ENCODE data around the gene ASH1L.
"Not testable (repeated sequence)": the region's sequence is repeated elsewhere in the genome, so short reads cannot be mapped to it uniquely, and the experiment has no call there.

ASH1L gene

DNA sequence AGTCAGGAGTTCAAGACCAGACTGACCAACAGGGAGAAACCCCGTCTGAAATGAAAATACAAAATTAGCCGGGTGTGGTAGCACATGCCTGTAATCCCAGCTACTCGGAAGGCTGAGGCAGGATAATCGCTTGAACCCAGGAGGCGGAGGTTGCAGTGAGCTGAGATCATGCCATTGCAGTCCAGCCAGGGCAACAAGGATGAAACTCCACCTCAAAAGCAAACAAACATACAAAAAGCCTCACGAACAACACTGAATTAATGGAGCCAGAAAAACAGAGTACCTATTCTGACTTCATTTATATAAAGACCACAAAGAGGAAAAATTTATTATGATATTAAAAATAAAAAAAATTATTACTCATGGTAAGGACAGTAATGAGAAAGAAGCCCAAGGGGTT is 75.7 kb downstream of the ASH1L start:
- not testable (repeated sequence) for DNase-seq

- no peak for DNase-seq
These were observed 76.7 kb downstream of the ASH1L start for GRCh38 chr1:155485945-155486344.

DNA sequence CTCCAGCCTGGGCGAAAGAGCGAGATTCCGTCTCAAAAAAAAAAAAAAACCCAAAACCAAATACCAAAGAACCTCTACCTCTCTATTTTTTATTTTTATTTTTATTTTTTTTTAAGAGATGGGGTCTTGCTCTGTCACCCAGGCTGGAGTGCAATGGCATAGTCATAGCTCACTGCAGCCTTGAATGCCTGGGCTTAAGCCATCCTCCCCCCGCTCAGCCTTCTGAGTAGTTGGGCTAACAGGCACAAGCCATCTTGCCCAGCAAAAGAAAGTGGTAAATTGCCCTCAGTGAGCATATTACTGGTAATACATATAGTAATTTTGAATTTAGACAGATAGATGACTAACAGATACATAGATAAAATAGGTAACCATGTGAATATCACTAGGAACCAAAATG is 77.4 kb downstream of the ASH1L start:
- no peak for DNase-seq

DNA sequence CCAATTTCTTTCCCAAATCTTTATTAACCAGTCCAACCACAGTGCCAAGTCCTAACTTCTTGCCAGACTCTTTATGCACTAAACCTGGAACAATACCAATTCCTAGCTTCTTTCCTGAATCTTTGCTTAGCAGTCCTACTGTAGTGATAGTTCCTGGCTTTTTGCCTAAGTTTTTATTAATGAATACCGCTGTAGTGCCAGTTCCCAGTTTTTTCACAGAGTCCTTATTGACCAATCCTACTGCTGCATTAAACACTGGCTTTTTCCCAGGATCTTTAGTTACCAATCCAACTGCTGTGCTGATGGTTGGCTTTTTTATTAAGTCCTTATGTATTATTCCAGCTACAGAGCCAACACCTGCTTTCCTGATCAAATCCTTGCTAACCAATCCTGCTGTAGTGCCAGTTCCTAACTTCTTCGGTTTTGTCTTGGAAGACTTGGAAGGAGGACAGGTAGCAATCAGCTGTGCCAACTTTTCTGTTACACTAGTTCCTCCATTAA is 80.8 kb downstream of the ASH1L start:
- no peak for DNase-seq

DNA sequence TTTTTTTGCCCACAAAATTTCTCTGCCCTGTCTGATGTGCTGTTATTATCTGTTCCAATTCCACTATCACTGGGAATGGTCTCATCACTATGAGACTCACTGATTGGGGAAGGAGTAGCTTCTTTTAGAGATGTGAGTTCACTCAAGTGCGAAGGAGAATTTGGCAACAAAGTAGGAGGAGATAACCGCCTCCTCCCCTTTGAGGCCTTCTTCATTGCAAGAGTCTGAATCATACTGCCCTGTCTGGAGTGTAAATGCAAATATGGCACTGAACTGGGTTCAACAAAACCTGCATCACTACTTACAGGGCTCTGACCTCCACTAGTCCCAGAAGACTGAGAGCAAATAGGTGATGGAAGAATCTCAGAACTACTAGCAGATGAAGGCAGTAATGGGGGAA is 83.4 kb downstream of the ASH1L start:
- no peak for DNase-seq

DNA sequence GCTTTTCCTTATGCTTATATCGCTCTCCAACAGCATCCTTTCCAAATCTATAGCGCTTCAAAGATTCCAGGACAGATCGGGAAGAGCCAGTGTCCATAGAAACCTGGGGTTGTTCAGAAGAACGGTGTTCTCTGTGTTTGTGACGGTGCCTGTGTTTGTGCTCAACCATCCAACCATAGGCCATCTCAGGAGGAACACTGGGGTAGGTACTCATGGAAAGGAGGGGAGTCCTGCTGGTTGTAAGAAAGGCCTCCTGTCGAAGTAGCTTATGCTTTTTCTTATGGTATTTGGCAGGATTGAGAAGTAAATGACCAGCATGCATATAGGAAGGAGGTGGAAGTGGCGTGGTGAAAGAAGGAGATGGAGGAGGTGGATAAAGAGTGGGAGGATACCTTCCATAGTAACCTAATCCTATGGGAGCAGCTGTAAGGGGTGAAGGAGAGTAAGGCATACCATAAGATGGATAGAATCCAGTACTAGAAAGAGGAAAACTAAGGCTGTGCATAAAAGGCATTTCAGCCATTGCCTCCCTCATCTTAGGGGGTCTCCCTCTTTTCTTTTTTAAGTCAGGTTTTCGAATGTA is 84.2 kb downstream of the ASH1L start:
- DNase-seq = no peak

DNA sequence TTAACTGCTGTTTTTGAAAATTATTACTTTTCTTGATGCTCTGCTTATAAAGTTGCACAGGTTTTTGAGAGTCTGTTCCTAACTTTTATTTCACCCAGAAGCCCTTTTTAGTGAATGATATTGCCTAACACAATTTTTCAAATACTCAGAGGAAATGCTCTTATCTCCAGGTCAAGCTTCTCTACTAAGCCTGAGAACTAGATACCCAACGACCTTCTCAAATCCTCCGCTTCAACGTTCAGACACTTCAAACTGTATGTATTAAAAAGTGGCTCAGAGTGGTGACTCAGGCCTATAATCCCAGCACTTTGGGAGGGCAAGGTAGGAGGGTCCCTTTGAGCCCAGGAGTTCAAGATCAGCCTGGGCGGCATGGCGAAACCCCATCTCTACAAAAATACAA is 88.5 kb downstream of the ASH1L start:
- DNase-seq = no peak

DNA sequence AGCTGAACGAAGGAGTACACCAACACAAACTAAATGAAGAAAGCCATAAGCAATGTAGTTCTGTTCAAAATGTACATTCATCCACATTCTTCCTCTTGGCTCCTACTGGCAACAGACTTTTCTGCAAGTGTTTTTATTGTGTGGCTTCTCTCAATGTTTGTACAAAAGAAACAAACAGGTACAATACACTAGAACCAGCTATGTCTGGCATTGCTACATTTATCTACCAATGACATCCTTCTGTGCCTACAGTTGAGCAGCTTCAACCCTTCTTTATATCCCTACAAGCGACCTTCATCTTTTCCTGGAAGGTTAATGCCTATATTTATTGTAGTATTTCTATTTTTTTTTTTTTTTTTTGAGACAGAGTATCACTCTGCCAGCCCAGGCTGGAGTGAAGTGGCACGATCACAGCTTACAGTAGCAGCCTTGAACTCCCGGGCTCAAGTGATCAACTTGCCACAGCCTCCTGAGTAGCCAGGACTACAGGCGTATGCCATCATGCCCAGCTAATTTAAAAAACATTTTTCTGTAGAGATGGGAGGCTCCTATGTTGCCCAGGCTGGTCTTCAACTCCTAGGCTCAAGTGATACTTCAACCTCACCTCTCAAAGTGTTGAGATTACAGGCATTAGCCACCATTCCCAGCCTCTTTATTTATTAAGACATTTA is 89.3 kb downstream of the ASH1L start:
- no peak for DNase-seq

- no peak for DNase-seq
These were observed 90.0 kb downstream of the ASH1L start for GRCh38 chr1:155472491-155473083.

- no peak for DNase-seq
These were observed 90.7 kb downstream of the ASH1L start for GRCh38 chr1:155471891-155472290.

DNA sequence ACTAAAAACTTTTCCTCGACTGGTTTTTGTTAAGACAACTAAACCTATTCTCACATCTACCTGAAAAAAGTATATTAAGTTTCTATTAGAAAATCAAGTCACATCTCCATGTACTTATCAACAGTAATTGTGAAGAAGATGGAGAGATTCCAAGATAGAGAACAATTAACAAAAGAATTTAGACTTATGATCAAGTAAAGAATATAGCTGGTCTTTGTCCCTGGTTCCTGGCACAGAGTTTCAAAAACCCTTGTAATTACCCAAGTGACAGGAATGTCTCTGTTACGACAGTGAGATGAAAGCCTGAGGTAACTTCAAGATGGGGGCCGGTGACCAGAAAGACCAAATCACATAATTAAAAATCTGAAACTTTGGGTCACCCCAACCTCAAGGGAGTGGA is 91.6 kb downstream of the ASH1L start:
- DNase-seq = no peak

DNA sequence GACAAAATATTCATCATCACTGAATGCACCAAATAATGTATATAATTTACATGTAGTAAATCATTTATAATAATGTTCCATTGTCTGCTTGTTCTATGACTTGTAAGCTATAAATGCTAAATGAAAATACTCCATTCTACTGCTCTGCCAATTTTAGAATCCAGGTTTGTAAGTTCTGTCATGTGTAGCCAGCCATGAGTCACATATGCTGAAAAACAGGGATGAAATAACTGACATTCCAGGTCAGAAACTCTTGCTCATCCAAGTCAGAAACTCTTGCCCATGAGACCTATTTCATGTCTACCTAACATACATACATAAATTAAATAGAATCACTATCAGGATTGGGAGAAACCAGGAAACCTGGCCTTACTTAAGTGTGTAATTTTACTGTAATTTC is 95.6 kb downstream of the ASH1L start:
- DNase-seq = no peak

DNA sequence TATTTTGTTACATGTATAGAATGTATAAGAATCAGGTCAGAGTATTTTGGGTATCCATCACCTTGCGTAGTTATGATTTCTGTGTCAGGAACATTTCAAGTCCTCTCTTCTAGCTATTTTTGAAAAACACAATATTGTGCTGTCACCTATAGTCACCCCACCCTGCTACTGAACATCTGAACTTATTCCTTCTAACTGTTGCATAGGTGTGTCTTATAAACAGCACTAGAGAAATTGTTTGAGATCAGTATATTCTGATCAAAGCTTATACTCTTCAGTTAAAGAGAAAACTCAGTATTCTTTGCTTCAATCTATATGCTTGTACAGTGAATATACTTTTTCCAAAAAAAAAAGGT is 96.0 kb downstream of the ASH1L start:
- no peak for DNase-seq

DNA sequence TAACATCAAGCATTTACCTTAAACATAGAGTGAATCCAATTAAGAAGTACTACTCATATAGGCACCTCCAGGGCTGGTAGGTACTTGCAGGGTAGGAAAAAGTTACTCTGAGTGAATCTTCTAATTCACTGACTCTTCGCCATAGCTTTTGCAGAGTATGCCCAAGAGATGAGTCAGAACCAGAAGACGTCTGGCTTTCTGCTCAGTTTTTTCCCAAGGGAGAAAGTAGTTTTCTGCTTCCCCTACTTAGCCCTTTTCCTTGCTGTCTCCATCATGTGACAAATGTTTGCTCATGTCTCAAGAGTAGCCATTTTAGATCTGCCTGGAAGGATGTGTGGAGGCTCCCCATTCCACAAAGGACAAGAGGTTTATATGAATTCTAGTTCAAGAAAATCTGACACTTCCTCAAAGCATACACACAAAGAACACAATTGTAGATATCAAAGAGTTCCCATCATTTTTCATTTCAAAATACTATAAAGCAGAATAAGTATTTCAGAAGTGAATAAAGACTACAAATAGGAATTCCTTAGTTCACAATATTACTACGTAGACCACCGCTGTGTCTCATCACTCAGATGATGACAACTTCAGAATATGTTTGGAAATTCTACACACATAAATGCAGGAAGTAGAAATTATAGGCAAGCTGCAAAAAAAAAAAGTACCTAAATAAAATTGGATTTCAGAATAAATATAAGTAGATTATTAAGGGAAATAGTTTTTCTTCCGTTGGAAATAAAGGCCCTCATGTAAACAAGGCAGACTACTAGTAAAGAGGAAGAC is 98.5 kb downstream of the ASH1L start:
- DNase-seq = no peak

- no peak for DNase-seq
These were observed 104.5 kb downstream of the ASH1L start for GRCh38 chr1:155458111-155458510.

DNA sequence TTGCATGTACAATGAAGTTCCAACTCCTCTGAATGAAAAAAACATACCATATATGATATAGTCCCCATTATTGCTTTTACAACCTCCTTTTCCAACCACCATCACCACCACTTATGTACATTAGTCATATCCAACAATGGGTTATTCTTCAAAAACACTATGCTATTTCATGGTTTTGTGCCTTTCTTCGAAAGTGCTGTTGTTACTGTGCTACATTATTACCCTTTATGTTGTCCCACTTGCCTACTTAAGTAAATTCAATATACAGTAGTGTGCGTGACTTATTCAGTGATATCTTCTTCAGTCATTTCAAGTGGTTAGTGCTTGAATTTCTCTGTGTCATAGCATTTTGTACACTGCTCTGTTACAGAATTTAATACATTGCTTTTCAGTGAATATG is 105.3 kb downstream of the ASH1L start:
- DNase-seq = no peak

- no peak for DNase-seq
These were observed 106.9 kb downstream of the ASH1L start for GRCh38 chr1:155455588-155456195.

DNA sequence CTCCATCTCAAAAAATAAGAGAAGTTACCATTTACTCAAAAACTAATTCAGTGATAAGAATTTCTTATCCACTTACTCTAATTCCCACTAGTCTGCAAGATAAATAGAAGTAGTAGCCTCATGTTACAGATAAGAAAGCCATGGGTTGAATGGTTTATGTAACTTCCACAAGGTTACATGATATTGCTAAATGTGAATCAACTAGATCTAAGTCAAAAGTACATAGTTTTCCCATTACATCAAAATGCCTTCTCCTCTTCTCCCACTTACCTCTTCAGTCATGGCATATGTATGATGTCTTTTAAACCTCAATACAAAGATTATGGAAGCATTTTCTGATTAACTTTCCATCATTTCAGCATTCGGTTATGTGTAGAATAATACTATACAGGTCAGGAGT is 108.5 kb downstream of the ASH1L start:
- no peak for DNase-seq

- DNase-seq = no peak
These were observed 109.5 kb downstream of the ASH1L start for GRCh38 chr1:155453141-155453540.

- no peak for DNase-seq
These were observed 111.4 kb downstream of the ASH1L start for GRCh38 chr1:155451199-155451598.

- DNase-seq = not testable (repeated sequence)
These were observed 120.2 kb downstream of the ASH1L start for GRCh38 chr1:155442431-155442830.

- no peak for DNase-seq
These were observed 125.2 kb downstream of the ASH1L start for GRCh38 chr1:155437405-155437804.

DNA sequence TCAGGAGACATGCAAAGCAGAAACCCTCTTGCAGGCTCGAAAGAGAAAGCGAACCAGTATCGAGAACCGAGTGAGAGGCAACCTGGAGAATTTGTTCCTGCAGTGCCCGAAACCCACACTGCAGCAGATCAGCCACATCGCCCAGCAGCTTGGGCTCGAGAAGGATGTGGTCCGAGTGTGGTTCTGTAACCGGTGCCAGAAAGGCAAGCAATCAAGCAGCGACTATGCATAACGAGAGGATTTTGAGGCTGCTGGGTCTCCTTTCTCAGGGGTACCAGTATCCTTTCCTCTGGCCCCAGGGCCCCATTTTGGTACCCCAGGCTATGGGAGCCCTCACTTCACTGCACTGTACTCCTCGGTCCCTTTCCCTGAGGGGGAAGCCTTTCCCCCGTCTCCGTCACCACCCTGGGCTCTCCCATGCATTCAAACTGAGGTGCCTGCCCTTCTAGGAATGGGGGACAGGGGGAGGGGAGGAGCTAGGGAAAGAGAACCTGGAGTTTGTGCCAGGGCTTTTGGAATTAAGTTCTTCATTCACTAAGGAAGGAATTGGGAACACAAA is 128.7 kb downstream of the ASH1L start:
- not testable (repeated sequence) for DNase-seq
